ENCODE measurements around the gene FGGY.

FGGY gene

DNA sequence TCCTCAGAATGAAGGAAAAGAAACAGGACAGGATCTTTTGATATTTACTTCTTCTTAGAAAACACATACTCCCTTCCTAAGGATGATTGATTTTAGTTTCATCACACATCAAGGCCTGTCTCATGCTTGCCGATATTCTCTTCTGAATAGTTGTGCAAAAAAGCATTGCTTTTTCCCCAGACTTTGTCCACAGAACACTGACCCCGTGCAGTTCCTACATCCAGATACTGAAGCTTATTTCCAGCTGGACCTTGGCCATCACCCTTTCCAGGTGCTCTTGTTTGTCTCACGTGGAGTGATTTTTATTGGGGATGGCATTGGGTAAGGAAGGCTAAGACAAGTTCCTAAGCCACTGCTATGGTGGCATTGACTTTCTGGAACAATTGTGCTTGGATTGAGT, 320.5 kb downstream of the FGGY start:
- H3K9me3 ChIP-seq (ENCODE audit: control insufficient read depth, insufficient read depth, low read length), result no peaks in the 10 kb centered on the region
- no peak overlapping the region for H3K9ac ChIP-seq (ENCODE audit: low read depth, low read length)
- no peaks in the 10 kb centered on the region for H3K27me3 ChIP-seq (ENCODE audit: control insufficient read depth, insufficient read depth, low read length)
- H3K27ac ChIP-seq (ENCODE audit: low read depth, low read length), result no peak overlapping the region
- no peaks in the 10 kb centered on the region for H3K4me1 ChIP-seq (ENCODE audit: control insufficient read depth, insufficient read depth, low read length)
- H3K4me3 ChIP-seq (ENCODE audit: low read depth, low read length), result no peak overlapping the region
- H3K36me3 ChIP-seq (ENCODE audit: control insufficient read depth, insufficient read depth, low read length), result no peaks in the 10 kb centered on the region

- H3K4me3 ChIP-seq (ENCODE audit: low read depth, low read length), result no peak overlapping the region
- H3K27ac ChIP-seq (ENCODE audit: low read depth, low read length), result no peak overlapping the region
- H3K9me3 ChIP-seq (ENCODE audit: control insufficient read depth, insufficient read depth, low read length), result no peaks in the 10 kb centered on the region
- H3K4me1 ChIP-seq (ENCODE audit: control insufficient read depth, insufficient read depth, low read length), result no peaks in the 10 kb centered on the region
- H3K36me3 ChIP-seq (ENCODE audit: control insufficient read depth, insufficient read depth, low read length), result no peaks in the 10 kb centered on the region
- H3K27me3 ChIP-seq (ENCODE audit: control insufficient read depth, insufficient read depth, low read length), result no peaks in the 10 kb centered on the region
- H3K9ac ChIP-seq (ENCODE audit: low read depth, low read length), result no peak overlapping the region
Observed at GRCh38 chr1:59619557-59619956, 322.7 kb downstream of the FGGY start.

DNA sequence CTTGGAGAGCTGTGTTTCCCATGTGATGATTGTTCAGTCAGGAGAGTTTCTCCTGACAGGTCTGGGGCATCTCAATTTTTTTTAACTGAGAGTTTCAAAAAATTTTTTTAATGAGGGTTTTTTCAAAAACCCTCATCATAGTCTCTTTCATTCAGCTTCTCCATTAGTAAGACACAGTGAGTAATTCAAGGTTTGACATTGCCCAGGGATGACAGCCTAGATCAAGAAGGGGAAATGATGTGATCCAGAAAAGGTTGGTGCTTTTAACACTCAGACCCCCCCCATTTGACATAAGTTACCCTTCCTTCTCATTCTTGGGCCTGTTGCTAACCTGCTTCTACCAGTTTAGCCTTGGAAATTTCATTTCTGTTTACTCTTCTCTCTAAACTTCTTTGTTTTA, 328.5 kb downstream of the FGGY start:
- Histone ChIP-seq H3K4me3 (ENCODE audit: low read depth, low read length) (no peak overlapping the region), H3K36me3 (ENCODE audit: control insufficient read depth, insufficient read depth, low read length) (no peaks in the 10 kb centered on the region), H3K27ac (ENCODE audit: low read depth, low read length) (no peak overlapping the region), H3K4me1 (ENCODE audit: control insufficient read depth, insufficient read depth, low read length) (no peaks in the 10 kb centered on the region), H3K27me3 (ENCODE audit: control insufficient read depth, insufficient read depth, low read length) (no peaks in the 10 kb centered on the region), H3K9me3 (ENCODE audit: control insufficient read depth, insufficient read depth, low read length) (no peaks in the 10 kb centered on the region), H3K9ac (ENCODE audit: low read depth, low read length) (no peak overlapping the region)

- H3K4me3 ChIP-seq (ENCODE audit: low read depth, low read length), result no peak overlapping the region
- H3K9ac ChIP-seq (ENCODE audit: low read depth, low read length), result no peak overlapping the region
- no peaks in the 10 kb centered on the region for H3K36me3 ChIP-seq (ENCODE audit: control insufficient read depth, insufficient read depth, low read length)
- no peaks in the 10 kb centered on the region for H3K27me3 ChIP-seq (ENCODE audit: control insufficient read depth, insufficient read depth, low read length)
- H3K27ac ChIP-seq (ENCODE audit: low read depth, low read length), result no peak overlapping the region
- H3K4me1 ChIP-seq (ENCODE audit: control insufficient read depth, insufficient read depth, low read length), result no peaks in the 10 kb centered on the region
- no peaks in the 10 kb centered on the region for H3K9me3 ChIP-seq (ENCODE audit: control insufficient read depth, insufficient read depth, low read length)
Observed at GRCh38 chr1:59631561-59632255, 334.8 kb downstream of the FGGY start.

DNA sequence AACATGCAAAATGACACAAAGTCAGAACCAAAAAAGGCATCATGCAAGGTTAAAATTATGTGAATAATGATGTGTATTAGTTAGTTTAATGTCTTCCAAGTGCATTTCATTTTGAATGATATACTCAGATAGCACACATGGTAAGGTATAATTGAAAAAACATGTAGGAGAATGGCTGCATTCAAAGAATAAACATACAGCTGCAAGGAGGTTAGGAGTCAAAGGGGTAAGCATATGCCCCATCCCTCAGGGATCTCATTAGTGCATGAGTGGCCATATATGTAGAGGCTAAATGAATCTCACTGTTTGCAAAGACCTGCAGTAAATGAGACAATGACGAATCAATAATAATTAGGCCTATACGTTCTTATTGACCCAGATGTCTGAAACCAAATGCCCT, 338.2 kb downstream of the FGGY start:
- Histone ChIP-seq H3K36me3 (ENCODE audit: control insufficient read depth, insufficient read depth, low read length) (no peaks in the 10 kb centered on the region), H3K9me3 (ENCODE audit: control insufficient read depth, insufficient read depth, low read length) (no peaks in the 10 kb centered on the region), H3K4me1 (ENCODE audit: control insufficient read depth, insufficient read depth, low read length) (peaks cover 4% of the 10 kb centered on the region; the same call in 1 of the 2 replicates), H3K27ac (ENCODE audit: low read depth, low read length) (no peak overlapping the region), H3K9ac (ENCODE audit: low read depth, low read length) (no peak overlapping the region), H3K4me3 (ENCODE audit: low read depth, low read length) (no peak overlapping the region), H3K27me3 (ENCODE audit: control insufficient read depth, insufficient read depth, low read length) (no peaks in the 10 kb centered on the region)

GRCh38 chr1:59638231-59638711, 341.4 kb downstream of the FGGY start:
- Histone ChIP-seq H3K4me3 (ENCODE audit: low read depth, low read length) (no peak overlapping the region), H3K27me3 (ENCODE audit: control insufficient read depth, insufficient read depth, low read length) (no peaks in the 10 kb centered on the region), H3K4me1 (ENCODE audit: control insufficient read depth, insufficient read depth, low read length) (peaks cover 4% of the 10 kb centered on the region; the same call in 1 of the 2 replicates), H3K9me3 (ENCODE audit: control insufficient read depth, insufficient read depth, low read length) (no peaks in the 10 kb centered on the region), H3K36me3 (ENCODE audit: control insufficient read depth, insufficient read depth, low read length) (no peaks in the 10 kb centered on the region), H3K27ac (ENCODE audit: low read depth, low read length) (no peak overlapping the region), H3K9ac (ENCODE audit: low read depth, low read length) (no peak overlapping the region)

DNA sequence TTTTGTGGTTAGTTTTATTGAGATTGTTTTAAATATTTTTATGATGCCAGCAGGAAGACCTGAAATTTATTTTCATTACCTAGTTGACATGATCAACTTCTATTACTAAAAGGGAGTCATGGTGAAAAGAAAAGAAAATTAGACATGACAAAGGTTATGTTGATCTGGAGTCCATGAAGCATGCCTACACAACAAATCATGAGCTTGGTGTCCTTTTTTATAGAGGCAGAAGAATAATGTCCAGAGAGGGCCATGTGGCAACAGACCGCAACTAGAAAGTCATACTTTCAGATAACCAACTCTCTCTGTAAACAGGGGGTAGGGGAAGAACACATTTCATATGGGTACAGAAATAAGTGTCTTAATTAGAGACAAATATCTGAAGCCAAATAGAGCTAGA, 342.4 kb downstream of the FGGY start:
- H3K4me1 ChIP-seq (ENCODE audit: control insufficient read depth, insufficient read depth, low read length), result peaks cover 4% of the 10 kb centered on the region; the same call in 1 of the 2 replicates
- no peak overlapping the region for H3K9ac ChIP-seq (ENCODE audit: low read depth, low read length)
- H3K27me3 ChIP-seq (ENCODE audit: control insufficient read depth, insufficient read depth, low read length), result no peaks in the 10 kb centered on the region
- no peaks in the 10 kb centered on the region for H3K9me3 ChIP-seq (ENCODE audit: control insufficient read depth, insufficient read depth, low read length)
- H3K36me3 ChIP-seq (ENCODE audit: control insufficient read depth, insufficient read depth, low read length), result no peaks in the 10 kb centered on the region
- no peak overlapping the region for H3K4me3 ChIP-seq (ENCODE audit: low read depth, low read length)
- no peak overlapping the region for H3K27ac ChIP-seq (ENCODE audit: low read depth, low read length)

DNA sequence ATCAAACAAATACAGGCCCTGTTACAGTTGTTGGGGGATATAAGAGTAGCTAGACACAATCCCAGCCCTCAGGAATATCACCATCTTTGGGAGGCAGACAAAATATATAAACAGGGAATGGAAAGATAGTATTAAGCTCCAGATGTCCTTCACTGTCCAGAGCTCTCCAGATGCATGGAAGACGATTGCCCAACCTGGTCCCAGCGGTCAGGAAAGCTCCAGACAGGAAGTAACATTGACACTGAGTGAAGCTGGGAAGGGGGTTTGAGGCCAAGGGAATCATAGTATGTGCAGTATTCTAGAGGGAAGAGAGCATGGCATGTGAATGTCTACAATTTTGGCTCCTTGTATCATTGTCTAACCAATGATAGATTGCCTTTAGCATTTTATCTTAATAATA, 344.0 kb downstream of the FGGY start:
- no peak overlapping the region for H3K4me3 ChIP-seq (ENCODE audit: low read depth, low read length)
- no peaks in the 10 kb centered on the region for H3K36me3 ChIP-seq (ENCODE audit: control insufficient read depth, insufficient read depth, low read length)
- H3K27ac ChIP-seq (ENCODE audit: low read depth, low read length), result no peak overlapping the region

GRCh38 chr1:59641836-59642235, 344.9 kb downstream of the FGGY start:
- Histone ChIP-seq H3K9ac (ENCODE audit: low read depth, low read length) (no peak overlapping the region), H3K27ac (ENCODE audit: low read depth, low read length) (no peak overlapping the region), H3K36me3 (ENCODE audit: control insufficient read depth, insufficient read depth, low read length) (no peaks in the 10 kb centered on the region), H3K4me3 (ENCODE audit: low read depth, low read length) (no peak overlapping the region), H3K9me3 (ENCODE audit: control insufficient read depth, insufficient read depth, low read length) (no peaks in the 10 kb centered on the region), H3K4me1 (ENCODE audit: control insufficient read depth, insufficient read depth, low read length) (peaks cover 4% of the 10 kb centered on the region; the same call in 1 of the 2 replicates), H3K27me3 (ENCODE audit: control insufficient read depth, insufficient read depth, low read length) (no peaks in the 10 kb centered on the region)

More for the DNA sequence above, 344.0 kb downstream of the FGGY start:
- Histone ChIP-seq H3K9me3 (ENCODE audit: control insufficient read depth, insufficient read depth, low read length) (no peaks in the 10 kb centered on the region), H3K9ac (ENCODE audit: low read depth, low read length) (no peak overlapping the region), H3K4me1 (ENCODE audit: control insufficient read depth, insufficient read depth, low read length) (peaks cover 4% of the 10 kb centered on the region; the same call in 1 of the 2 replicates), H3K27me3 (ENCODE audit: control insufficient read depth, insufficient read depth, low read length) (no peaks in the 10 kb centered on the region)

DNA sequence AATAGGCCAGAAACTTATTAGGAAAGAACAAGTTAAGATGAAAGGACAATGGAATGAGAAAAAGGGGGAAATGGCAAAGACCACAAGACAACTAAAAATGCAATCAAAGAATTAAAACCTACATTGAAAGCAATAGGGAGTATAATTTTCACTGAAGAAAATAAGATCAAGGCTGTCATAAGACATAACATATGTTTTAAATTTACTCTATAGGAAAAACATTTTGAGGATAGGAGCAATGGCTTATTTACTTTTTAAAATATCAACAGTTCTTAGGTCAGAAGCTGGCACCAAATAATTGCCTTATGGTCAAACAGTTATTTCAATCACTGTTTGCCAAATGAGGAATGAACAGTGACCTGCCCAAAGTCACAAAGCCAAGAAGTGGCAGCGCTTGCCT, 346.6 kb downstream of the FGGY start:
- Histone ChIP-seq H3K9me3 (ENCODE audit: control insufficient read depth, insufficient read depth, low read length) (no peaks in the 10 kb centered on the region), H3K27ac (ENCODE audit: low read depth, low read length) (no peak overlapping the region), H3K27me3 (ENCODE audit: control insufficient read depth, insufficient read depth, low read length) (no peaks in the 10 kb centered on the region), H3K4me1 (ENCODE audit: control insufficient read depth, insufficient read depth, low read length) (peaks cover 1% of the 10 kb centered on the region; the same call in 1 of the 2 replicates), H3K9ac (ENCODE audit: low read depth, low read length) (no peak overlapping the region), H3K4me3 (ENCODE audit: low read depth, low read length) (no peak overlapping the region), H3K36me3 (ENCODE audit: control insufficient read depth, insufficient read depth, low read length) (no peaks in the 10 kb centered on the region)

- Histone ChIP-seq H3K36me3 (ENCODE audit: control insufficient read depth, insufficient read depth, low read length) (no peaks in the 10 kb centered on the region), H3K9me3 (ENCODE audit: control insufficient read depth, insufficient read depth, low read length) (no peaks in the 10 kb centered on the region), H3K27ac (ENCODE audit: low read depth, low read length) (no peak overlapping the region), H3K9ac (ENCODE audit: low read depth, low read length) (no peak overlapping the region), H3K4me3 (ENCODE audit: low read depth, low read length) (no peak overlapping the region), H3K4me1 (ENCODE audit: control insufficient read depth, insufficient read depth, low read length) (no peaks in the 10 kb centered on the region), H3K27me3 (ENCODE audit: control insufficient read depth, insufficient read depth, low read length) (no peaks in the 10 kb centered on the region)
Observed at GRCh38 chr1:59645893-59646292, 349.0 kb downstream of the FGGY start.
